Hepatocyte (in vitro differentiated cells): ENCODE results near the gene PDGFA. TPM values are rescaled to one million over a fixed set of nuclear protein-coding genes. Genes with fewer than 3 reads are reported as not detected.

Experiments used
- DNase-seq: peaks from one replicate; pipeline ENCODE4 v3.0.0-alpha.2; 2016; ENCODE audit warnings: low spot score
- H2AFZ ChIP-seq: fragments of 200-600 bp; sonication (generic); 2 replicates; pipeline ENCODE4 v1.6.0; 2016; ENCODE audit warnings: antibody characterized with exemption, mild to moderate bottlenecking
- H3K27ac ChIP-seq: fragments of 200-600 bp; sonication (generic); 2 replicates; pipeline ENCODE4 v1.5.1; 2016; ENCODE audit warnings: mild to moderate bottlenecking
- H3K27me3 ChIP-seq: fragments of 200-600 bp; sonication (generic); 2 replicates; pipeline ENCODE4 v1.6.1; 2016
- H3K36me3 ChIP-seq: fragments of 200-600 bp; sonication (generic); replicated peaks from 2 replicates; pipeline ENCODE4 v1.5.1; 2016; ENCODE audit warnings: low read depth; ENCODE audit not compliant: insufficient read depth
- H3K4me1 ChIP-seq: fragments of 200-600 bp; sonication (generic); 2 replicates; pipeline ENCODE4 v1.5.1; 2016; ENCODE audit warnings: mild to moderate bottlenecking, moderate library complexity; ENCODE audit not compliant: insufficient read depth
- H3K4me2 ChIP-seq: fragments of 200-600 bp; sonication (generic); 2 replicates; pipeline ENCODE4 v1.6.0; 2016
- H3K4me3 ChIP-seq: fragments of 200-600 bp; sonication (generic); 2 replicates; pipeline ENCODE4 v1.5.1; 2016; ENCODE audit warnings: mild to moderate bottlenecking
- H3K79me2 ChIP-seq: fragments of 200-600 bp; sonication (generic); 2 replicates; pipeline ENCODE4 v1.6.0; 2017; ENCODE audit warnings: mild to moderate bottlenecking
- H3K9me2 ChIP-seq: fragments of 200-600 bp; sonication (generic); replicated peaks from 2 replicates; pipeline ENCODE4 v1.6.0; 2017; ENCODE audit warnings: mild to moderate bottlenecking; ENCODE audit not compliant: insufficient read depth
- H3K9me3 ChIP-seq: fragments of 200-600 bp; sonication (generic); 2 replicates; pipeline ENCODE4 v1.5.1; 2016; ENCODE audit warnings: low read depth, mild to moderate bottlenecking
- H4K20me1 ChIP-seq: fragments of 200-600 bp; sonication (generic); 2 replicates; pipeline ENCODE4 v1.6.0; 2016; ENCODE audit warnings: mild to moderate bottlenecking; ENCODE audit not compliant: insufficient read depth, poor library complexity, severe bottlenecking
- CTCF ChIP-seq: fragments of 200-600 bp; sonication (generic); IDR thresholded peaks from 2 replicates; pipeline ENCODE4 v1.5.1; 2016; ENCODE audit warnings: antibody characterized with exemption, mild to moderate bottlenecking; ENCODE audit not compliant: poor library complexity
- EZH2 ChIP-seq: fragments of 200-600 bp; sonication (generic); IDR thresholded peaks from 2 replicates; pipeline ENCODE4 v1.6.1; 2016; ENCODE audit warnings: antibody characterized with exemption, mild to moderate bottlenecking, borderline replicate concordance
- EZH2phosphoT487 ChIP-seq: fragments of 200-600 bp; sonication (generic); IDR thresholded peaks from one replicate; pipeline ENCODE4 v1.6.1; 2018; ENCODE audit warnings: antibody characterized with exemption, mild to moderate bottlenecking, low read depth, moderate library complexity; ENCODE audit not compliant: unreplicated experiment, severe bottlenecking
- WGBS: methylation state at CpG from one replicate; pipeline ENCODE4 v1.1.6; 2016; ENCODE audit warnings: low lambda C conversion rate; ENCODE audit errors: missing lambda C conversion rate; 5-methylcytosine and 5-hydroxymethylcytosine counted together
- polyA plus RNA-seq: library from polyadenylated mRNA; unstranded; fragments of >200 nt; fragmentation: Nextera tagmentation; extraction: Ambion mirVana; gene quantifications from 2 replicates; pipeline ENCODE4 v1.2.1, GENCODE V29; 2016
- total RNA-seq: library from RNA; depleted of rRNA; stranded (reverse); fragments of >200 nt; gene quantifications from 2 replicates; pipeline ENCODE4 v1.2.3, GENCODE V29; 2014

The PDGFA gene
- total and polyA plus RNA-seq, 2 experiments from 2014 or later, result 30.7 to 63.1 TPM

GRCh38 chr7:523347-524336 lies 4.0 kb upstream of the PDGFA start:
- no peak for TF ChIP-seq EZH2
- no peak for TF ChIP-seq CTCF
- no peak for TF ChIP-seq EZH2phosphoT487
- Histone ChIP-seq H3K27ac (no peak overlapping the region), H4K20me1 (peaks cover 3% of the 10 kb centered on the region), H3K9me3 (no peaks in the 10 kb centered on the region), H3K36me3 (no peaks in the 10 kb centered on the region), H3K9me2 (no peaks in the 10 kb centered on the region), H2AFZ (no peak overlapping the region), H3K4me3 (no peak overlapping the region), H3K4me1 (peaks cover 24% of the 10 kb centered on the region), H3K4me2 (peak overlapping the region; percentile 98), H3K27me3 (peaks cover 22% of the 10 kb centered on the region), H3K79me2 (peaks cover 5% of the 10 kb centered on the region)
- 73% methylated on average over 28 of the region's 28 CpGs for WGBS
- no peak for DNase-seq

GRCh38 chr7:522951-523314 lies 3.3 kb upstream of the PDGFA start:
- Histone ChIP-seq H2AFZ (peak overlapping the region; percentile 2), H3K79me2 (peaks cover 12% of the 10 kb centered on the region), H3K36me3 (no peaks in the 10 kb centered on the region), H3K4me2 (peak overlapping the region; percentile 98), H3K9me3 (no peaks in the 10 kb centered on the region), H3K4me1 (peaks cover 24% of the 10 kb centered on the region), H3K27ac (peak overlapping the region; percentile 72), H4K20me1 (peaks cover 5% of the 10 kb centered on the region), H3K4me3 (peak overlapping the region; percentile 24), H3K27me3 (peaks cover 22% of the 10 kb centered on the region), H3K9me2 (no peaks in the 10 kb centered on the region)
- WGBS, result 52% methylated on average over 19 of the region's 21 CpGs
- TF ChIP-seq EZH2phosphoT487, result no peak
- TF ChIP-seq EZH2, result no peak
- TF ChIP-seq CTCF, result no peak
- DNase-seq, result no peak

GRCh38 chr7:522071-522950 lies 2.7 kb upstream of the PDGFA start:
- Histone ChIP-seq H3K4me1 (peaks cover 24% of the 10 kb centered on the region), H3K4me3 (peak overlapping the region; percentile 24), H3K27me3 (peaks cover 22% of the 10 kb centered on the region), H3K9me3 (no peaks in the 10 kb centered on the region), H4K20me1 (peaks cover 5% of the 10 kb centered on the region), H3K27ac (peak overlapping the region; percentile 72), H3K36me3 (no peaks in the 10 kb centered on the region), H2AFZ (peak overlapping the region; percentile 2), H3K4me2 (peak overlapping the region; percentile 98), H3K9me2 (no peaks in the 10 kb centered on the region), H3K79me2 (peaks cover 15% of the 10 kb centered on the region)
- DNase-seq, result peak; percentile 81
- peak; percentile 83 for TF ChIP-seq EZH2
- TF ChIP-seq CTCF, result peak; percentile 2
- no peak for TF ChIP-seq EZH2phosphoT487
- WGBS, result 4% methylated on average over 80 of the region's 91 CpGs
